Endothelial cell of umbilical vein (primary cell): ENCODE measurements around the gene C1QA. TPM values are rescaled to one million over a fixed set of nuclear protein-coding genes. Genes with fewer than 3 reads are reported as not detected.

Source experiments
- BruUV-seq: library from RNA; stranded (reverse); fragments of 400-500 nt; replicated peaks from 2 replicates; lab custom pipeline; 2021; lab: Mats Ljungman, UMichigan
- CTCF ChIA-PET: fragments of 300-600, 350-600 bp; sonication (Branson Sonifier 250); formaldehyde crosslinking; loops from one replicate; lab custom pipeline; 2021; ENCODE audit warnings: antibody characterized with exemption, inconsistent platforms; lab: Charles Lee
- POLR2A ChIA-PET: fragments of 300-600, 350-600 bp; sonication (Branson Sonifier 250); formaldehyde crosslinking; loops from one replicate; lab custom pipeline; 2021; ENCODE audit warnings: antibody characterized with exemption, inconsistent platforms; lab: Charles Lee
- DNase-seq: peaks from one replicate; pipeline ENCODE4 v3.0.0-alpha.2; 2011; ENCODE audit warnings: low read depth, low spot score
- FAIRE-seq: peaks from 2 replicates; lab custom pipeline; 2011; peaks lifted over from hg19 to GRCh38; lab: Jason Lieb, UNC
- H2AFZ ChIP-seq: 2 replicates; pipeline ENCODE4 v1.6.0; 2012; ENCODE audit warnings: low read depth, low read length, control low read depth, inconsistent platforms
- H3K27ac ChIP-seq: 2 replicates; pipeline ENCODE4 v1.5.1; 2011; ENCODE audit warnings: low read depth, mild to moderate bottlenecking, control low read depth, low read length, moderate library complexity; ENCODE audit not compliant: insufficient read depth
- H3K27me3 ChIP-seq, 2 experiments: 2 replicates each; pipeline versions ENCODE4 v1.6.0 to v1.6.1; 2011; ENCODE audit warnings: low read length in 2 of 2, mixed read lengths in 1 of 2; ENCODE audit not compliant: control insufficient read depth in 2 of 2, insufficient read depth in 2 of 2
- H3K36me3 ChIP-seq, 2 experiments: 2 replicates in 1 of 2; 3 replicates in 1 of 2; pipeline ENCODE4 v1.5.1; 2011; ENCODE audit warnings: low read length in 2 of 2, mild to moderate bottlenecking in 1 of 2, moderate library complexity in 1 of 2; ENCODE audit not compliant: control insufficient read depth in 2 of 2, insufficient read depth in 2 of 2; ENCODE audit errors: extremely low read depth in 1 of 2
- H3K4me1 ChIP-seq: 3 replicates; pipeline ENCODE4 v1.5.1; 2011; ENCODE audit warnings: mild to moderate bottlenecking, low read length; ENCODE audit not compliant: control insufficient read depth, insufficient read depth; ENCODE audit errors: extremely low read depth
- H3K4me2 ChIP-seq: 2 replicates; pipeline ENCODE4 v1.6.1; 2011; ENCODE audit warnings: low read length, control low read depth, mixed read lengths; ENCODE audit not compliant: insufficient read depth
- H3K4me3 ChIP-seq, 3 experiments: fragments of 200-600 bp in 1 of 3; sonication (generic), shearing (Covaris generic) in 1 of 3; replicated peaks in 1 of 3; 2 replicates each; pipeline ENCODE4 v1.5.1; 2011 to 2016; ENCODE audit warnings: control low read depth in 3 of 3, low read length in 3 of 3, mild to moderate bottlenecking in 2 of 3, inconsistent platforms in 1 of 3, low read depth in 1 of 3, moderate library complexity in 1 of 3; ENCODE audit not compliant: insufficient read depth in 1 of 3
- H3K79me2 ChIP-seq: 2 replicates; pipeline ENCODE4 v1.6.0; 2012; ENCODE audit warnings: low read length, inconsistent platforms; ENCODE audit not compliant: control insufficient read depth, insufficient read depth
- H3K9ac ChIP-seq: replicated peaks from 2 replicates; pipeline ENCODE3; 2011; ENCODE audit warnings: low read length, control low read depth; ENCODE audit not compliant: insufficient read depth; ENCODE audit errors: extremely low read depth
- H3K9me1 ChIP-seq: replicated peaks from 3 replicates; pipeline ENCODE4 v1.6.0; 2011; ENCODE audit warnings: mild to moderate bottlenecking, low read length; ENCODE audit not compliant: control insufficient read depth, insufficient read depth; ENCODE audit errors: extremely low read depth
- H3K9me3 ChIP-seq: replicated peaks from 2 replicates; pipeline ENCODE4 v1.5.1; 2012; ENCODE audit warnings: low read length, inconsistent platforms; ENCODE audit not compliant: control insufficient read depth, insufficient read depth
- H4K20me1 ChIP-seq: replicated peaks from 2 replicates; pipeline ENCODE3; 2011; ENCODE audit warnings: mild to moderate bottlenecking, low read length; ENCODE audit not compliant: control insufficient read depth, insufficient read depth; ENCODE audit errors: extremely low read depth
- EZH2 ChIP-seq: IDR thresholded peaks from 2 replicates; pipeline ENCODE4 v1.6.1; 2012; ENCODE audit warnings: borderline replicate concordance, low read depth, mild to moderate bottlenecking, moderate library complexity, low read length, inconsistent platforms; ENCODE audit not compliant: severe bottlenecking
- FOS ChIP-seq: IDR thresholded peaks from 2 replicates; pipeline ENCODE4 v1.6.1; 2011; ENCODE audit warnings: mild to moderate bottlenecking, low read length, moderate library complexity, borderline replicate concordance; ENCODE audit not compliant: insufficient read depth
- MAX ChIP-seq: IDR thresholded peaks from 2 replicates; pipeline ENCODE4 v1.6.1; 2011; ENCODE audit not compliant: insufficient read depth, insufficient read length
- MYC ChIP-seq: IDR thresholded peaks from one replicate; pipeline ENCODE4 v1.6.1; 2011; ENCODE audit warnings: mild to moderate bottlenecking, low read depth, low read length
- POLR2A ChIP-seq: IDR thresholded peaks from 2 replicates; pipeline ENCODE4 v1.6.1; 2012; ENCODE audit warnings: low read depth, mild to moderate bottlenecking, control low read depth, low read length
- POLR2AphosphoS5 ChIP-seq: IDR thresholded peaks from 2 replicates; pipeline ENCODE4 v1.6.1; 2012; ENCODE audit warnings: low read depth, mild to moderate bottlenecking, control low read depth, low read length, moderate library complexity; ENCODE audit not compliant: insufficient read depth
- dilution Hi-C: fragments of 300-500 bp; cut with MboI; formaldehyde crosslinking; loops from one replicate; pipeline ENCODE4 v1.15.0; 2019; ENCODE audit warnings: low sequenced_read_pairs; ENCODE audit not compliant: extremely low pct_ligation_motif_present
- intact Hi-C: fragments of 100-400 bp; cut with micrococcal nuclease; formaldehyde crosslinking; loops from one replicate; pipeline ENCODE4 v1.10.0; 2022
- polyA plus RNA-seq, 4 experiments: library from polyadenylated mRNA; depleted of rRNA in 3 of 4; stranded (reverse) in 3 of 4; unstranded in 1 of 4; fragments of >200 nt; gene quantifications; 2 replicates each; pipeline versions ENCODE4 v1.2.1 to v1.2.3, GENCODE V29; 2011 to 2012; ENCODE audit warnings: missing spikeins in 1 of 4
- total RNA-seq: library from RNA; stranded (reverse); gene quantifications from 2 replicates; pipeline ENCODE4 v1.2.3, GENCODE V29; 2021

The C1QA gene
- total and polyA plus RNA-seq, 2 donors (not counting 3 experiments of a cell fraction or from before 2014, with no cell fraction given), result not detected

GRCh38 chr1:22638476-22639234 lies 2.2 kb downstream of the C1QA start:
- ChIA-PET POLR2A (no interaction called here), CTCF (interaction anchor here (1.0 to 5.5 kb wide), 3 partner anchors 13 to 222 kb away, joined by 3 to 154 read pairs (median 4); no protein-coding TSS in a partner anchor)
- DNase-seq (no peak), FAIRE-seq (no peak)
- no peaks in the 10 kb centered on the region for H4K20me1 ChIP-seq
- intact Hi-C loops, result no loop called here
- no peaks in the 10 kb centered on the region for H3K79me2 ChIP-seq
- dilution Hi-C loops, result no loop called here
- peaks cover 0 to 3% of the 10 kb centered on the region in 2 experiments for H3K27me3 ChIP-seq
- no peak overlapping the region for H2AFZ ChIP-seq
- H3K36me3 ChIP-seq, result no peaks in the 10 kb centered on the region
- no peak for TF ChIP-seq POLR2A
- TF ChIP-seq FOS, result no peak
- no peak for TF ChIP-seq MAX
- H3K4me3 ChIP-seq, result no peak overlapping the region
- no peaks in the 10 kb centered on the region for H3K9me1 ChIP-seq
- no peak overlapping the region for H3K27ac ChIP-seq
- no peak overlapping the region for H3K9ac ChIP-seq
- H3K4me2 ChIP-seq, result no peak overlapping the region
- H3K4me1 ChIP-seq, result no peaks in the 10 kb centered on the region
- no peaks in the 10 kb centered on the region for H3K9me3 ChIP-seq
- BruUV-seq, result no TSS peak

GRCh38 chr1:22639286-22639685 lies 2.9 kb downstream of the C1QA start:
- POLR2A ChIA-PET, result no interaction called here

More at GRCh38 chr1:22639286-22639685, 2.9 kb downstream of the C1QA start:
- no peaks in the 10 kb centered on the region for H3K9me1 ChIP-seq
- no peaks in the 10 kb centered on the region for H3K36me3 ChIP-seq
- CTCF ChIA-PET, result interaction anchor here (1.0 to 5.5 kb wide), 3 partner anchors 12 to 223 kb away, joined by 3 to 154 read pairs (median 4); no protein-coding TSS in a partner anchor
- H3K9me3 ChIP-seq, result no peaks in the 10 kb centered on the region
- no peak overlapping the region for H3K4me2 ChIP-seq
- no peak overlapping the region for H3K9ac ChIP-seq
- no peak overlapping the region for H3K4me3 ChIP-seq
- H3K79me2 ChIP-seq, result no peaks in the 10 kb centered on the region
- H4K20me1 ChIP-seq, result no peaks in the 10 kb centered on the region
- TF ChIP-seq EZH2 (no peak), POLR2AphosphoS5 (no peak), POLR2A (no peak), MYC (no peak), FOS (no peak)
- peak; percentile 17 for DNase-seq
- no TSS peak for BruUV-seq
- no peak for FAIRE-seq
- intact Hi-C loops (no loop called here), dilution Hi-C loops (no loop called here)
- H3K27ac ChIP-seq, result no peak overlapping the region
- peaks cover 0 to 3% of the 10 kb centered on the region in 2 experiments for H3K27me3 ChIP-seq
- H2AFZ ChIP-seq, result no peak overlapping the region
- no peaks in the 10 kb centered on the region for H3K4me1 ChIP-seq
